ENCODE measurements around the gene LRRC3.
"Not testable (repeated sequence)": the region's sequence is repeated elsewhere in the genome, so short reads cannot be mapped to it uniquely, and the experiment has no call there.

The LRRC3 gene

DNA sequence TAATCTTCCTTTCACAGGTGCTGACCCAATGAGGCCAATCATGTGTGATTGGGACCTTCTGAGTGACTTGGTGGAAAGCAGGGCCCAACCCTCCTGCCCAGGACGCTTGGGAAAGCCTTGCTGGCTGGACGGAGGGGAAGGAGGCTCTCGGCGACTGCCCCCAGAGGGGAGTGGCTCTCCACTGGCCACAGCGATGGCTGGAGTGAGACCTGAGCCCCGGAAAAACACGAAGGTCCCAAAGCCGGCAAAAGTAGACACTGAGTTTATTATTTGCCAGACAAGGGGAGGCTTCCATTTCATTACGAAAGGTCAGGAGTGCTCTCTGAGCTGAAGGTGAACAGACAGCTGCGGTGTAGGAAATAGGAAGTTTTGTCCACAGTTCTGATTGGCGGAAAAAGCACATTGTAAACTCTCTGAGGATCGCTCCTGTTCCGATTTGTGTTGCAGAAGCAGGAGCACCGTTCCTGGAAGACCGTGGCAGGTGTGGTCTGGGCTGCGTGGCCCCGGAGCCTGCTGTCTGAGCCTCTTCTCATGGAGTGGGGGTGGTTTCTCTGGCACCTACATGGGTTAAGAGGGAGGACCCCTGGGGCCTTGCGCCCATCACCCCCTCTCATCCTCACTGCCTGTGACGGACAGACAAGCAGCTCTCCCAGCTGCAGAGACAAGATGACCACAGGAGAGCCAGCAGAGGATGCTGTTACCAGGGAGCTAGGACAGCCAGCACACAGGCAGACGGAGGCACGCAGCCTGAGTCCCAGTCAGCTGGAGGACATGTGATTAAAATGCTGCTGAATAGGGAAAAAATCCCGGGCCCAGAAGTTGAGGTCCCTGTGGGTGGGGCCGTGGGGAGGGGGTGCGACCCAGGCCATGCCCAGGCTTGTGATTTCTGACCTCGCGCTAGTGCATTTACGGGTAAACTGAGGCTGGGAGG lies 43.2 kb downstream of the LRRC3 start:
- no peak for DNase-seq

DNA sequence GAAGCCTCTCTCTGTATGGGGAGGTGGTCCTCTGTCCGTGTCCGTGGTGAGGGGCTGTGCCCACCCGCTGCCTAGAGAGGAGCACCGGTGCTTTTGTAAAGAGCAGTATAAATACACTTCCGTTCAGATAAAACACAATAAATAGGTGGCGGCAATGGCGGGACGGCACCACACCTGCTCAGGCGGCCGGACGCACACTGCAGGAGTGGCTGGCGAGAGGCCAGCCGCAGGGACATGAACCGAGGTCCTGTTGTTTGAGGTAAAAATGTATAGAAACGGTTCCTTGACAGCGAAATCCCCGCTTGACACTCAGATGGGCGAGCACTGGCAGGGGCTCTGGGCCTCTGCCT lies 43.9 kb downstream of the LRRC3 start:
- DNase-seq = no peak

DNA sequence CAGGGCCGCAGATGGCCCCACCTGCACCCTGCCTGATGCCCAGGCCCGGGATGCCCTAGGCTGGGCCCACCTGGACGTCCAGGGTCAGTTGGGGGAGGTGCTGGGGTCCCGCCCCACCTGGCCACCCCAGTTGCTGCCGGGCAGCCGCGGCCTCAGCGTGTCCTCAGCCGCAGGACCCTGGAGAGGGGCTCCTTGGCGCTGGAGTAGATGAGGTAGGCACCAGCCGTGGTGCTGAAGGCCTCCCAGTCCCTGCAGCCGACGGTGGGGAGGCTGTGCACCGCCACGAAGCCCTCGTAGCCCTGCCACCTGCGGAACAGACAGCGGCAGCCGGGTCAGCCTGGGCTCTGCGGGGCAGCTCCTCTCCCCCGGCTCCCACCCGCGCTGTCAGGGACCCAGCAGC lies 44.3 kb downstream of the LRRC3 start:
- DNase-seq = no peak

DNA sequence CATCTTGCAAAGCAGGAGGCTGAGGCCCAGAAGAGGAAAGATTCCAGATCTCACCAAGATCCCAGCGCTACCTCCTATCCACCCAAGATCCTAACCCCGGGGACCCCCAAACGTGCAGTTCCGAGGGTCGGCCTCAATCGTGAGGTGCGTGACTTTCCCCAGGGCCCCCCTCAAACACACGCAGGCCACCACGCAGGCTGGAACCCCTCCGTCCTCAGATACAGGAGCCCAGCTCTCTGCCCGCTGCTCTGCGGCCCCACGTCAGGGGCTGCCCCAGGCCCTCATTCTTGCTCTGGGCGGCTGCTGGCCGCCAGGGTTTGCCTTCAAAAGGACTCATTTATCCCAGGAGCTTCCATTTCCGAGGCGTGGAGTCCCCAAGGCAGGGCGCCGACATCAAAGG lies 44.8 kb downstream of the LRRC3 start:
- DNase-seq = no peak

GRCh38 chr21:44502171-44502958 lies 47.1 kb downstream of the LRRC3 start:
- no peak for DNase-seq

DNA sequence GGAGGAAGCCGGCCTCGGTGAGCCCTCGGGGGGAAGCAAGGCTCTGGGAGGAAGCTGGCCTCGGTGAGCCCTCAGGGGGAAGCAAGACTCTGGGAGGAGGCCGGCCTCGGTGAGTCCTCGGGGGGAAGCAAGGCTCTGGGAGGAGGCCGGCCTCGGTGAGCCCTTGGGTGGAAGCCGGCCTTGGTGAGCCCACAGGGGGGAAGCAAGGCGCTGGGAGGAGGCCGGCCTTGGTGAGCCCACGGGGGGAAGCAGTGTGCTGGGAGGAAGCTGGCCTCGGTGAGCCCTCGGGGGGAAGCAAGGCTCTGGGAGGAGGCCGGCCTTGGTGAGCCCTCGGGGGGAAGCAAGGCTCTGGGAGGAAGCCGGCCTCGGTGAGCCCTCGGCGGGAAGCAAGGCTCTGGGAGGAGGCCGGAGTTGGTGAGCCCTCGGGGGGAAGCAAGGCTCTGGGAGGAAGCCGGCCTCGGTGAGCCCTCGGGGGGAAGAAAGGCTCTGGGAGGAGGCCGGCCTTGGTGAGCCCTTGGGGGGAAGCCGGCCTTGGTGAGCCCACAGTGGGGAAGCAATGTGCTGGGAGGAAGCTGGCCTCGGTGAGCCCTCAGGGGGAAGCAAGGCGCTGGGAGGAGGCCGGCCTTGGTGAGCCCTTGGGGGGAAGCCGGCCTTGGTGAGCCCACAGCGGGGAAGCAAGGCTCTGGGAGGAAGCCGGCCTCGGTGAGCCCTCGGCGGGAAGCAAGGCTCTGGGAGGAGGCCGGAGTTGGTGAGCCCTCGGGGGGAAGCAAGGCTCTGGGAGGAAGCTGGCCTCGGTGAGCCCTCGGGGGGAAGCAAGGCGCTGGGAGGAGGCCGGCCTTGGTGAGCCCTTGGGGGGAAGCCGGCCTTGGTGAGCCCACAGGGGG lies 47.9 kb downstream of the LRRC3 start:
- not testable (repeated sequence) for DNase-seq

DNA sequence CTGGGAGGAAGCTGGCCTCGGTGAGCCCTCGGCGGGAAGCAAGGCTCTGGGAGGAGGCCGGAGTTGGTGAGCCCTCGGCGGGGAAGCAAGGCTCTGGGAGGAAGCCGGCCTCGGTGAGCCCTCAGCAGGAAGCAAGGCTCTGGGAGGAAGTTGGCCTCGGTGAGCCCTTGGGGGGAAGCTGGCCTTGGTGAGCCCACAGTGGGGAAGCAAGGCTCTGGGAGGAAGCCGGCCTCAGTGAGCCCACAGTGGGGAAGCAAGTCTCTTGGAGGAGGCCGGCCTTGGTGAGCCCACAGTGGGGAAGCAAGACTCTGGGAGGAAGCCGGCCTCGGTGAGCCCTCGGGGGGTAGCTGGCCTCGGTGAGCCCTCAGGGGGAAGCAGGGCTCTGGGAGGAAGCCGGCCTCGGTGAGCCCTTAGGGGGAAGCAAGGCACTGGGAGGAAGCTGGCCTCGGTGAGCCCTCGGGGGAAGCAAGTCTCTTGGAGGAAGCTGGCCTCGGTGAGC lies 48.6 kb downstream of the LRRC3 start:
- DNase-seq = no peak

GRCh38 chr21:44505673-44506278 lies 50.5 kb downstream of the LRRC3 start:
- DNase-seq = no peak

DNA sequence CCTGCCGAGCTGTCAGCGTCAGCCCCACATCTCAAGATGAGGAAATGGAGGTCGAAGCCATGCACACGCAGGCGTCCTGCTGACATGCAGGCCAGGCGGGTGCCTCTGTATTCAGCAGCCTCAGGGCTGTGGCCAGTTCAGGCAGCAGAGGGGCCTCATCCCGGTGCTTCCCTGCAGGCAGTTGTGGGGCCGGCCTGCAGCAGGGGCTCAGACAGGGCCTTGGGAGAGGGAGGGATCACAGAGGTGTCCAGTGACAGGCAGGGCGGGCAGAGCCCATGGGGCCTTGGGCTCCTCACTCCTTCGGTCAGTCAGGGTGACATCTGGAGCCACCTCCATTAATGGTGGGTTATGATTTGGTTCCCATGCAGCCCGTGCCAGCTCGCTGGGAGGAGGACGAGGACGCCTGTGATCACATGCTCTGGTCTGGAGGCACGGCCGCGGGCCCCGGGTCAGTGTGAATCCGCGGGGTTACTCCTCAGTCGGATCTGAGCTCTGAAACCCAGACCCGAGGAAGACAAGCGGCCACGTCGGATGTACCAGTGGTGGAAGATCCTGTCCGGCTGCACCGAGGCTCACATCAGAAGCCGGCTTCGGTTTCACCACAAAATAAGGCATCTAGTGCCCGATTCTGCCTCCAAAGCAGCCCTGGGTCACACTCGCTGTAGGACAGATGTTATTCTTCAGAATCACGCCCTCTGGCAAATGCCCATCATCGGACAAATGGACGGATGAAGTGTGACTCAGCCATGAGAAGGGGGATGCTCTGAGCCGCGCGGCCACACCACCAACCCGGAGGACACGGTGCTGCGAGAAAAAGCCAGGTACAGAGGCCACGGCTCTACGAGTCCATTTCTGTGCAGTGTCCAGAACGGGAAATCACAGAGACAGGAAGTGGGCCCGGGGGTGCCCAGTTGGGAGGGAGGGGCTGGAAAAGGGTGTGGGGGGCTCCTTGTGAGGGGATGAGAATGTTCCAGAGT lies 51.3 kb downstream of the LRRC3 start:
- DNase-seq = no peak

DNA sequence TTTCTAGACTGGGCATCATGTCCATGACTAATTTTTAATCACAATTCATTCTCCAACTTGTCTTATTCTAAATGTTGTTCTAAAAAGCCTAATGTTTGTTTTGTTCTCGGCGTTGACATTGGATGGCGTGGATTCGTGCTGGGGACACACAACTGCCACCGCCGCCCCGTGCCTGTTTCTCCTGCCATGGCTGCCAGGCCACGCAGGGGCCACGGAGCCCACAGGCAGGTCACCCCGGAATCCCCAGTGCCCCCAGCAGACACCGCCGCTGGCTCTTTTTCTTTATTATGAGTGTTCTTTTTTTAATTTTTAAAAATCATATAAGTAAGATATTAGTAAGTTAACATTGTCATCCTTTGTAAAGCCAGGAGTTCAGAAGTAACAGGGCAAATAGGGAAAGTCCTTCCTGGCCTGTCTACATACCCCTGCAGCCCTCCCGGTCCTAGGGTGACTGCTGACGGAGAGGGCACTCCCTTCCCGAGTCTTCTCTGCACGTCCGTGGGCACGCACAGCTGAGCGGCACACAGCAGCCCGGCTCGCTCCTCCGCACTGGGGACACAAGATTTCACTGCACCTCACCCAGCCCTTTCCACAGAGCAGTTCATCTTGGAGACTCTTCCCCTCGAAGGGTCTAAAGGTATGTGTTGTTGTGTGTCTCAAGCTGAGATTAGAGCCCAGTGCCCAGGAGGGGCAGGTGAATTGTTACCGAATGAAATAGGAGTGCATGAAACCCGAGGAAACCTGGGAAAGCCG lies 52.5 kb downstream of the LRRC3 start:
- DNase-seq = no peak

DNA sequence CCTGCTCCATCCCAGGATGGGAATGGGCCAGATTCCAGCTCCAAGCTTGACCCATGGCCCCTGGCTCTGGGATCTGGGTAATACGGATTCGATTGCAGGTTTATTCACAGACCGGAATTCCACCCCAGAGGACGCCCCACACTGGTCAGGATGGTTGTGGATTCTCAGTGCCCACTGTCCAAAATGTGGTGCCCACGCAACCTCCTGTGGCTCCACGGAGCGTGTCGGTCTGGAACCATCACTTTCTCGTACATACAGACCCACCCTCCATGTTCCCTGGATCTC lies 53.1 kb downstream of the LRRC3 start:
- no peak for DNase-seq

GRCh38 chr21:44508711-44509445 lies 53.6 kb downstream of the LRRC3 start:
- DNase-seq = no peak

GRCh38 chr21:44509539-44509938 lies 54.2 kb downstream of the LRRC3 start:
- no peak for DNase-seq

GRCh38 chr21:44510109-44510507 lies 54.8 kb downstream of the LRRC3 start:
- no peak for DNase-seq

DNA sequence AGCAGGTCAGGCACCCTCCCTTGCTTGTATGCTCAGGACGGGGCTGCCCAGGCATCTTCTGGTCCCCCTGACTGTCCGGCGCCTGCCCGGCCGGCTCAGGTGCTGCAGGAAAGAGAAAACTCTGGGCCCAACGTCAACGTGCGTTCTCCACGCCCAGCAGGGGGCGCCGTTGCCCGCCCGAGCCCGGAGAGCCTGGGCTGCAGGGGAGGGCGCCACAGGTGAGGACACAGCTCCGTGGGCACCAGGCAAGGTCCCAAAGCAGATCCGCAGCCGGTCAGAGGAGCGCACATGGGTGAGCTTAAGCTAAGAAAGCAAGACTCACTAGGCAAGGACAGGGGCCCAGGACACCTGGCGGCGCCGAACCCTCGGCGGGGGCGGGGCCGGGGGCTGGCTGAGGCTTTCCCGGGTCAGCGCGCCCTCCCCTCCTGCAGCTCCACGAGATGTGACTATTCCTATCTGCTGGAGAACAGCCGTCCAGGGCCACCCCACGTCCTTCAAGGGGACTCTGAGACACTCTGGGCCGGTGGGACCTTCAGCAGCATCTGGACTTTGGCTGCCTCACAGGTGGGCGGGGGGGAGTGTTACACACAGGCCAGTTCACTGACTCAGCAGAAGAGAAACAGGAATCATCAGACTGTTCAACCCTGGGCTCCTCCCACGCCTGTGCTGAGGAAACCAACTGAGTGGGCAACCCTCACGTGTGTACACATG lies 55.4 kb downstream of the LRRC3 start:
- DNase-seq = peak; percentile 84

- no peak for DNase-seq
Measured at GRCh38 chr21:44511219-44511937, 56.1 kb downstream of the LRRC3 start.

All from islet precursor cell (in vitro differentiated cells).